AG04449 (cell line): ENCODE results near the gene SRP68.

Source experiments
- CTCF ChIA-PET: fragments of 350-600 bp; formaldehyde crosslinking; extraction: SDS; loops from one replicate; lab custom pipeline; 2021; ENCODE audit warnings: antibody characterized with exemption; lab: Yijun Ruan, JAX
- POLR2A ChIA-PET: fragments of 400-600, 350-600 bp; formaldehyde crosslinking; extraction: SDS; loops from one replicate; lab custom pipeline; 2020; ENCODE audit warnings: antibody characterized with exemption, inconsistent platforms; lab: Yijun Ruan, JAX
- DNase-seq: peaks from one replicate; pipeline ENCODE4 v3.0.0-alpha.2; 2010; ENCODE audit warnings: low read depth, low spot score
- H3K4me3 ChIP-seq: 2 replicates; pipeline ENCODE4 v1.5.1; 2011; ENCODE audit warnings: low read depth, mild to moderate bottlenecking, control low read depth, low read length
- CTCF ChIP-seq: IDR thresholded peaks from one replicate; pipeline ENCODE4 v1.5.1; 2011; ENCODE audit warnings: mild to moderate bottlenecking, moderate library complexity, low read length, control low read depth, inconsistent platforms; ENCODE audit not compliant: insufficient read depth; ENCODE audit errors: missing control alignments

SRP68 gene

GRCh38 chr17:75995385-75995925 lies 76.9 kb downstream of the SRP68 start:
- TF ChIP-seq CTCF, result no peak
- CTCF ChIA-PET, result interaction anchor here (0.7 to 15.6 kb wide), 5 partner anchors 10 to 99 kb away, joined by 3 to 363 read pairs (median 9); partner anchors contain the start of genes ACOX1, TEN1 and TRIM65
- POLR2A ChIA-PET, result no interaction called here
- no peak overlapping the region for H3K4me3 ChIP-seq
- DNase-seq, result no peak

GRCh38 chr17:75994802-75995370 lies 77.4 kb downstream of the SRP68 start:
- DNase-seq, result no peak
- ChIA-PET POLR2A (no interaction called here), CTCF (interaction anchor here (1.4 to 15.6 kb wide), 4 partner anchors 8 to 99 kb away, joined by 6 to 363 read pairs (median 10); partner anchors contain the start of gene TRIM65)
- no peak for TF ChIP-seq CTCF
- H3K4me3 ChIP-seq, result no peak overlapping the region

- no peak for DNase-seq
- ChIA-PET CTCF (interaction anchor here (0.8 to 1.4 kb wide), 3 partner anchors 9 to 14 kb away, joined by 3 to 5 read pairs (median 5); partner anchors contain the start of gene CDK3), POLR2A (no interaction called here)
- TF ChIP-seq CTCF, result no peak
- no peak overlapping the region for H3K4me3 ChIP-seq
Measured at GRCh38 chr17:75991396-75991795, 80.9 kb downstream of the SRP68 start.
